Mononuclear cell (primary cell): Measurements from ENCODE around the gene PLEKHA7. TPM values are rescaled to one million over a fixed set of nuclear protein-coding genes. Genes with fewer than 3 reads are reported as not detected.

Experiments used
- H3K27me3 ChIP-seq: 2 replicates; pipeline ENCODE4 v1.6.0; 2011; ENCODE audit warnings: low read length, control low read depth; ENCODE audit not compliant: insufficient read depth
- H3K4me1 ChIP-seq: 2 replicates; pipeline ENCODE4 v1.5.1; 2011; ENCODE audit warnings: mild to moderate bottlenecking, low read length, control low read depth; ENCODE audit not compliant: insufficient read depth
- H3K4me3 ChIP-seq: 2 replicates; pipeline ENCODE4 v1.5.1; 2011; ENCODE audit warnings: mild to moderate bottlenecking, low read length, moderate library complexity
- H3K9me3 ChIP-seq: 2 replicates; pipeline ENCODE4 v1.5.1; 2011; ENCODE audit warnings: low read depth, mild to moderate bottlenecking, control low read depth, low read length
- total RNA-seq: library from RNA; depleted of rRNA; stranded (reverse); fragments of >200 nt; gene quantifications from one replicate; pipeline ENCODE4 v1.2.3, GENCODE V29; 2012

The PLEKHA7 gene
- total RNA-seq, 1 donor = 1.7 TPM

- H3K27me3 ChIP-seq = no peaks in the 10 kb centered on the region
- no peaks in the 10 kb centered on the region for H3K9me3 ChIP-seq
- H3K4me3 ChIP-seq = no peak overlapping the region
- no peaks in the 10 kb centered on the region for H3K4me1 ChIP-seq
These were observed 16.6 kb downstream of the PLEKHA7 start for GRCh38 chr11:16997624-16998023.

DNA sequence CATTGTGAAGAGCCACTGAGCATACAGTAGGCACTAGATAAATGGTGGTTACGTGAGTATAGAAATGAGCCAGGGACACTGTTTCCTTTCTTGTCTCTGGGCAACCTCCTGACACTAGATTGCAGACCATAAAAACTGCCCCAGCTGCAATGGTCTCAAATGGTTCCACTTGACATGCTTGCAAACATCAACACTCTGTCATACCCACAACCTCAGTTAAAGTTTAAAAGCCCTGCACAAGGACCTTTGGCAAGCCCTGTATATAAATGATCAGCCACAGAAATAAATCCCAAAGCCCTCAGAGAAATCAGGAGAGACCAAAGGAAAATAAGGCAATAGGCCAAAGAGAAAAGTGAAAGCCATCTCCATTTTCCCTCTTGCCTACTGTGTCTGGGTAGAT is 20.7 kb downstream of the PLEKHA7 start:
- Histone ChIP-seq H3K9me3 (no peaks in the 10 kb centered on the region), H3K4me1 (no peaks in the 10 kb centered on the region), H3K27me3 (no peaks in the 10 kb centered on the region), H3K4me3 (no peak overlapping the region)

DNA sequence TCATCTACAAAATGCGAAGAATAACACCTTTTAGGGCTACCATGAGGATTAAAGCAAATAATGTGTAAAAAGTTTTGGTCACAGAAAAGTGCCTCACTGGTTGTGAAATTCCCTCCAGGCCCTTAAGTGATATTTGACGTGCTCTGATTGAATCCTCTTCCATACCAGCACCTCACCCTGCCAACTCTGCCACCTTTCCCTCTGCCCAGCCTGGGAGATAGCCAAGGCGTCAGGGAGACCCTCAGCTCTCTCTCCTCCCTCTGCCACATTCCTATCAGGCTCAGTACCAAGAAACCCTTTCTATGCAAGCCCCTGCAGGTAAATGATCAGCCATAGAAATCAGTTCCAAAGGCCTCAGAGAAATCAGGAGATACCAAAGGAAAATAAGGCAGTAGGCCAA is 21.4 kb downstream of the PLEKHA7 start:
- H3K4me1 ChIP-seq = no peaks in the 10 kb centered on the region
- H3K9me3 ChIP-seq = no peaks in the 10 kb centered on the region
- no peaks in the 10 kb centered on the region for H3K27me3 ChIP-seq
- no peak overlapping the region for H3K4me3 ChIP-seq

DNA sequence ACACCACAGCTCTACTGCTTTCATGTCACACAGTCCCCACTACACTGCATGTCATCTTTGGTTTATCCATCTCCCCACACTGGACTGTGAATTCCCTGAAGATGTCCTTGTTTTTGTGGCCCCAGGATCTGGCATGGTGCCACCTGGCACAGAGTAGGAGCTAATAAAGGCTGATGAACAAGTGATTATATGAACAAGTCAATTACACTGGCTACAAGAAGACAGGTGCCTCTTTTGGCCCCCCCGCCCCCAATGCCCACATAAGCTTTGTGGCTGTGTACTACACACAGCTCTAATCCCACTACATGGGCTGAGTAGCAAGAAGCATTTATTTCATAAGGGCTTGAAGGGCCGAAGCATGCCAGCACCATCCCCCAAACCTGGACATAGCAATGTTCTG is 24.7 kb downstream of the PLEKHA7 start:
- Histone ChIP-seq H3K4me1 (peaks cover 14% of the 10 kb centered on the region), H3K27me3 (no peaks in the 10 kb centered on the region), H3K4me3 (no peak overlapping the region), H3K9me3 (no peaks in the 10 kb centered on the region)

GRCh38 chr11:16987205-16987568 is 27.0 kb downstream of the PLEKHA7 start:
- Histone ChIP-seq H3K9me3 (no peaks in the 10 kb centered on the region), H3K4me3 (no peak overlapping the region), H3K27me3 (no peaks in the 10 kb centered on the region), H3K4me1 (peaks cover 14% of the 10 kb centered on the region)

GRCh38 chr11:16986434-16987204 is 27.6 kb downstream of the PLEKHA7 start:
- H3K27me3 ChIP-seq = no peaks in the 10 kb centered on the region
- no peaks in the 10 kb centered on the region for H3K9me3 ChIP-seq
- no peak overlapping the region for H3K4me3 ChIP-seq
- peaks cover 14% of the 10 kb centered on the region for H3K4me1 ChIP-seq

DNA sequence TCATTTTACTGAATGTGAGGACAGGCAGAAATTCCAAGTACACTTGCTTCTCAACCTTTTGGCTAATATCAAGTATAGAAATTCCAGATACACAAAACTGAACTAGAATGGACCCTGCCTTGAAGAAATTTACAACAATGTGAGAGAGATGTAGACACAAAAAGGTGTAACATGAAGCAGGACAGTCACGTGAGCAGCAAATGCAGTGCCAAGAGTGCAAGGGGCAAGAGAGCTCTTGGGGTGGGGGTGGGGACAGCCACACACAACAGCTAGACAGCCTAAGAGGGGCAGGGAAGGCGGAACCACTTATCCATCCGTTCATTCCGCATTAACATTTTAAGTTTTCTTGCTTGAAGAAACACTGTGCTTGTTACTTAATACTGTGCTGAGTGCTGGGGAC is 28.9 kb downstream of the PLEKHA7 start:
- Histone ChIP-seq H3K9me3 (no peaks in the 10 kb centered on the region), H3K27me3 (no peaks in the 10 kb centered on the region), H3K4me1 (peaks cover 14% of the 10 kb centered on the region), H3K4me3 (no peak overlapping the region)

DNA sequence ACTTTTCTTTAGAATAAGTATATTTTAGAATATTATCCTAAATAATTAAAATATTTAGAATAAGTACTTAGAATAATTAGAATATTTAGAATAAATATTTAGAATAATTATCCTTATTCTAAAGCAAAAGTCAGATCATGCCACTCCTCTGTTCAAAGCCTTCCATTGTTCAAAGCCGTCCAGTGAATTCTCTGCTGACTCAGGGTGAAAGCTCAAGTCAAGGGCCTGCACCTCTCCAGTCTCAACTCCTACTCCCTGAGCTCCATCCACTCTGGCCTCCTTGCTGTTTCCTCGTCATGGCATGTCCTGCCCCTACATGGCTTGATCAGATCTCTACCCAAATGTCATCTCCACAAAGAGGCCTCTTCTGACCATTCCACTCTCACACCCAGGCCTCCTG is 30.0 kb downstream of the PLEKHA7 start:
- Histone ChIP-seq H3K27me3 (no peaks in the 10 kb centered on the region), H3K9me3 (no peaks in the 10 kb centered on the region), H3K4me3 (no peak overlapping the region), H3K4me1 (peaks cover 14% of the 10 kb centered on the region)

DNA sequence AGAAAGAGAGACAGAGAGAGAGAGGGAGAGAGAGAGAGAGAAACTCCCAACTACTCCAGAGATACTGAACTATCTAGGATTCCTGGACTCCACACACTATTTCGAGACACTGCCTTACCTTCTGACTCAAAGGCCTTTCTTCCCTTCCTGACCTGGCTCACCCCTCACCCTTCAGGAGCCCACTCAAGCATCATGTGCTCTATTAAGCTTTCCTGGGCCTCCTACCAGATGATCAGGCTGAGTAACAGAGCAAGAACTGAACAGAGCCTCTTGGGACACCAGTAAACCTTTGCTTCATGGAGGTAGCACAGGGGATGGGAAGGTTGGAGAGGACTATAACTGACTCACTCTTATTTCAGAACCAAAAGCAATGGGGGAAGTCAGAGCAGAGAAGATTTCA is 31.4 kb downstream of the PLEKHA7 start:
- H3K4me3 ChIP-seq = no peak overlapping the region
- H3K27me3 ChIP-seq = no peaks in the 10 kb centered on the region
- H3K4me1 ChIP-seq = peaks cover 14% of the 10 kb centered on the region
- no peaks in the 10 kb centered on the region for H3K9me3 ChIP-seq

DNA sequence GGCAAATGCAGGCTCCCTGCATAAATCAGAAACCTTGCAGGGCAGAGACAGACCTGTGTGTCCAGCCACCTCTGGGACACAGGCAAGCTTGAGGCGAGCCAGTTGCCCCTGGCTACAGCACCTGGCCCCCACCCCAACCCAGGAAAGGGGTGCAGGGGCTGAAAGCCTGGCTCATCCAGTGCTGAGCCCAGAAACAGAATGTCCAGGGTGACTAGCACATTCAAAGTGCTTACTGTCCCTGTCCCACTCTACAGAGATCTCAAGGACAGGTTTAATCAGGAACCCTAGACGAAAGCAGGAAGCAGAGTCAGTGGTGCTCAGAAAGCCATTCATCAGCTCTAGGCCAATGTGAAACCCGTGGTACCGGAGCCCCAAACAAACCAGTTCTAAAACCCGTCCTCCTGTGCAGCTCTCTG is 31.9 kb downstream of the PLEKHA7 start:
- H3K4me3 ChIP-seq = no peak overlapping the region
- no peaks in the 10 kb centered on the region for H3K9me3 ChIP-seq
- peaks cover 14% of the 10 kb centered on the region for H3K4me1 ChIP-seq
- no peaks in the 10 kb centered on the region for H3K27me3 ChIP-seq

GRCh38 chr11:16981651-16982194 is 32.5 kb downstream of the PLEKHA7 start:
- Histone ChIP-seq H3K9me3 (no peaks in the 10 kb centered on the region), H3K4me3 (no peak overlapping the region), H3K4me1 (peaks cover 11% of the 10 kb centered on the region), H3K27me3 (no peaks in the 10 kb centered on the region)

DNA sequence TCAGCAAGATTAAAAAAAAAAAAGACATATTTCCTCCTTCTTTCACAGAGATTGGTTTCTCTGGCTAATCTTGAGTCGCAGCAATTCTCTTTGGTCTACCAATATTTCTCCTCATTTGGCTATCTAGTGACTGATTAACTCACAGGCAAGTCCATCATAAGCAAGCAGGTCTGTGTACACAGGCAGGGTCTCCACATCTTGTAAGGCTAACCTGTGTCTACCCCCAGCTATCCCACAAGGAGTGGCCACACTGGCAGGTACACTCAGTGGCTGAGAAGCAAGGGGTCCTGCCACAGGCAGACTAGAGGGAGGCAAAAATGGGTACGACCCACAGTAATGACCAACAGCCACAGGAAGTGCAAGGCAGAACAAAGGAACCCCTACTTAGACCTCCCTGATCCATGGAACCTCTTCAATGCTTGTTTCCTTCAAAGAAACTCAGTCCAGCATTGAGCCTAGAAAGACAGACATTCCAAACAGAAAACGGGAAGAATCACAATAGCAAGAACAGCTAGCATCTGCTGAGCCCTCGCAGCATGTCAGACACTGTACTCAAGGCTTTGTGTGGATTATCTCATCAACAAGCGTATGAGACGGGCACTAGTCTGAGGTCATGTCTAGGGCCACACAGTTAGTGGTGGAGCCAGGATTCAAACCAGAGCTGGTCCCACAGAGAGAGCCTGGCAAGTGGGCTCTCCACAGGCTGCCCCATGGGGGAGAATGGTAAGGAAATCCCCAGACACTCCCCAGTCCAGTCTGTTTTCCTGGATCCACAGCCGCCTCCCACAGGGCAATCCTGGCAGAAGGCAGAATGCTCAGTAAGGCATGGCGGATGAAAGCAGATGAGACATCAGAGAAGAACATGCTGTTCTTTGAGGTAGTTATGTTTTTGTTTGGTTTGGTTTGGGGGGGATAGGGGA is 34.3 kb downstream of the PLEKHA7 start:
- H3K4me1 ChIP-seq = no peaks in the 10 kb centered on the region
- no peaks in the 10 kb centered on the region for H3K9me3 ChIP-seq
- H3K4me3 ChIP-seq = no peak overlapping the region
- no peaks in the 10 kb centered on the region for H3K27me3 ChIP-seq

DNA sequence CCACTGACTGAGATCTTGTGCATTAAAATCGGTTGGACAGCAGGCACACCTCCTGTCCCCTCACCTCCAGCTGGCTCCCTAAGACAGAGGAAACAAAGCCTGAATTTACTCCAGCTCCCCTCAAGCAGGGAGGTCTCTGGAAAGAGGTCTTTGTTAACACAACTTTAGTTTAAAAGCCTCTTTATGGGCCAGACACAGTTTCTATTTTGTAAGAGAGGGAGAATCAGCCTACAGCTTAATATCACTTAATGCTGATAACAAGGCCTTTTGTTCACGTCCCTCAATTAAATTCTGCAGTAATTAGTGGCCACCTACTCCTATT is 36.3 kb downstream of the PLEKHA7 start:
- no peaks in the 10 kb centered on the region for H3K27me3 ChIP-seq
- H3K4me1 ChIP-seq = no peaks in the 10 kb centered on the region
- H3K9me3 ChIP-seq = no peaks in the 10 kb centered on the region
- H3K4me3 ChIP-seq = no peak overlapping the region

GRCh38 chr11:16977136-16977993 is 36.8 kb downstream of the PLEKHA7 start:
- H3K4me3 ChIP-seq = no peak overlapping the region
- no peaks in the 10 kb centered on the region for H3K4me1 ChIP-seq
- H3K27me3 ChIP-seq = no peaks in the 10 kb centered on the region
- no peaks in the 10 kb centered on the region for H3K9me3 ChIP-seq

DNA sequence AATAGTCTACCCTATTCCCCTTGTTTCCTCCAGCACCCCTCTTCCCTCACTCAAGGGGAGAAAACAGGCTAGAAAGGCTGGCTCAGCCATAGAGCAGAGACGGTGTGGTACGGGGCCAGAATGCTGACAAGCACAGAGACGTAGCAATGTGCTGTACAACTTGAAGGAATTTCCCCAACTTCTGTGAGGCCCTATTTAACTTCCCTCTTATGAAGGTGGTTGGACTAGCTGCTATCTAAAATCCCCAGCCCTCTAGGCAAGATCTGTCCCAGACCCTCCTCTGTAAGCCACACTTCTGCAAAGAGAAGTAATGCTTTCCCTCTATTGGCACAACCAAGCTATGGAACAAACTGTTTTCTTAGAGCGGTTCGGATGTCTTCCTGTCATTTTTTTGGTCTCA is 37.8 kb downstream of the PLEKHA7 start:
- Histone ChIP-seq H3K9me3 (no peaks in the 10 kb centered on the region), H3K27me3 (no peaks in the 10 kb centered on the region), H3K4me1 (no peaks in the 10 kb centered on the region), H3K4me3 (no peak overlapping the region)
